Lower leg skin (tissue), 3 donors: ENCODE data around the gene NEB.

Experiments
- POLR2A ChIP-seq, 2 donors: fragments of 450-650 bp; IDR thresholded peaks; one replicate each; pipeline ENCODE4 v1.6.1; 2016 to 2017; ENCODE audit warnings: antibody characterized with exemption in 2 of 2, mild to moderate bottlenecking in 1 of 2, moderate library complexity in 1 of 2
- TF ChIP-seq, protein P1 (sequence below), 3 donors: fragments of 450-650 bp; IDR thresholded peaks; one replicate each; pipeline ENCODE4 v1.5.1; 2016; ENCODE audit warnings: antibody characterized with exemption in 3 of 3, mild to moderate bottlenecking in 3 of 3, moderate library complexity in 2 of 3

DNA sequence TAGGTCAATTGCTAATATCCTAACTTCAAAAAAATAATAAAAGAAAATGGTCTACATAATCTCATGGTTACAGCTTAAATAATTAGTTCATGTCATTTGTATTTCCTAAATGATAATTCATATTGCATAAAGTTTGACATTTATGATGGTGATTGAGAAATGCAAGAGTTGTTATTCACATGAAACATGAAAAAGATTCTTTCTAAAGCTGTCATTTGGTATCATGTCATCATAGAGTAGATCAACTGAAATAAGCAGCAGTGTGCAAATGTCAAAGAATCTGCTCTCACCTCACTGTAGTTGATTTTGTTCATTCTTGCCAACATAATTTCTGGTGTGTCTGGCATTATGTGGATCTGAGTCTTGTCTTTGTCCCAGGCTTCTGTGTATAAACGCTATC, 95.3 kb downstream of the NEB start:
- TF ChIP-seq, protein P1, sequence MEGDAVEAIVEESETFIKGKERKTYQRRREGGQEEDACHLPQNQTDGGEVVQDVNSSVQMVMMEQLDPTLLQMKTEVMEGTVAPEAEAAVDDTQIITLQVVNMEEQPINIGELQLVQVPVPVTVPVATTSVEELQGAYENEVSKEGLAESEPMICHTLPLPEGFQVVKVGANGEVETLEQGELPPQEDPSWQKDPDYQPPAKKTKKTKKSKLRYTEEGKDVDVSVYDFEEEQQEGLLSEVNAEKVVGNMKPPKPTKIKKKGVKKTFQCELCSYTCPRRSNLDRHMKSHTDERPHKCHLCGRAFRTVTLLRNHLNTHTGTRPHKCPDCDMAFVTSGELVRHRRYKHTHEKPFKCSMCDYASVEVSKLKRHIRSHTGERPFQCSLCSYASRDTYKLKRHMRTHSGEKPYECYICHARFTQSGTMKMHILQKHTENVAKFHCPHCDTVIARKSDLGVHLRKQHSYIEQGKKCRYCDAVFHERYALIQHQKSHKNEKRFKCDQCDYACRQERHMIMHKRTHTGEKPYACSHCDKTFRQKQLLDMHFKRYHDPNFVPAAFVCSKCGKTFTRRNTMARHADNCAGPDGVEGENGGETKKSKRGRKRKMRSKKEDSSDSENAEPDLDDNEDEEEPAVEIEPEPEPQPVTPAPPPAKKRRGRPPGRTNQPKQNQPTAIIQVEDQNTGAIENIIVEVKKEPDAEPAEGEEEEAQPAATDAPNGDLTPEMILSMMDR (IDR thresholded peaks at IDR 0.05) = no peak
- TF ChIP-seq POLR2A (IDR thresholded peaks at IDR 0.05) = no peak
